ENCODE data around the gene OSBP2. TPM values are rescaled to one million over a fixed set of nuclear protein-coding genes. Genes with fewer than 3 reads are reported as not detected.
A peak's percentile ranks its signal among the peaks of the same experiment; 100 is the strongest.

The OSBP2 gene
- polyA plus RNA-seq, 2 of the 4 experiments (the other 2 are of a cell fraction) = 2.7 to 6.0 TPM

- WGBS (ENCODE audit: missing lambda C conversion rate) = 69% methylated on average over 7 of the region's 7 CpGs
- TF ChIP-seq HOXB13 (CRISPR knock-in tag; IDR thresholded peaks at IDR 0.05; ENCODE audit: low read depth) (no peak), MYC (IDR thresholded peaks at IDR 0.05; ENCODE audit: borderline replicate concordance, low read length) (no peak), EHMT2 (IDR thresholded peaks at IDR 0.05; ENCODE audit: low read depth) (no peak), KDM5A (IDR thresholded peaks at IDR 0.05) (no peak), SMC3 (IDR thresholded peaks at IDR 0.05) (no peak), HMGXB4 (CRISPR knock-in tag; IDR thresholded peaks at IDR 0.05; ENCODE audit: borderline replicate concordance) (no peak), POLR2A (IDR thresholded peaks at IDR 0.05; ENCODE audit: low read length) (no peak), FOXS1 (CRISPR knock-in tag; IDR thresholded peaks at IDR 0.05) (no peak), MAFK (IDR thresholded peaks at IDR 0.05; ENCODE audit: partially characterized antibody) (no peak), JUN (IDR thresholded peaks at IDR 0.05) (no peak), NR3C1 (IDR thresholded peaks at IDR 0.05) (no peak)
- TF ChIP-seq, protein P1, sequence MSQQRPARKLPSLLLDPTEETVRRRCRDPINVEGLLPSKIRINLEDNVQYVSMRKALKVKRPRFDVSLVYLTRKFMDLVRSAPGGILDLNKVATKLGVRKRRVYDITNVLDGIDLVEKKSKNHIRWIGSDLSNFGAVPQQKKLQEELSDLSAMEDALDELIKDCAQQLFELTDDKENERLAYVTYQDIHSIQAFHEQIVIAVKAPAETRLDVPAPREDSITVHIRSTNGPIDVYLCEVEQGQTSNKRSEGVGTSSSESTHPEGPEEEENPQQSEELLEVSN (IDR thresholded peaks at IDR 0.05; ENCODE audit: borderline replicate concordance, low read depth) = no peak
- ATAC-seq (peak; percentile 35 to 47; a peak in 3 of 6 replicates), FAIRE-seq (no peak), DNase-seq (ENCODE audit: low read depth in 1 of 2, low spot score in 1 of 2) (no peak)
- Histone ChIP-seq H3K27ac (no peak overlapping the region), H3K9me3 (no peaks in the 10 kb centered on the region), H3K4me1 (no peaks in the 10 kb centered on the region), H3K4me2 (no peak overlapping the region), H3K4me3 (no peak overlapping the region)
- CTCF ChIA-PET = interaction anchor here (0.7 to 7.5 kb wide), 34 partner anchors 8 to 366 kb away, joined by 3 to 129 read pairs (median 6); partner anchors contain the start of genes DUSP18, OSBP2, SLC35E4 and TCN2
- POLR2A ChIA-PET = interaction anchor here (2.2 kb wide), 1 partner anchor 121 kb away, joined by 10 read pairs; the partner anchor contains the start of gene SLC35E4
These were observed 61.1 kb downstream of the OSBP2 start for GRCh38 chr22:30755759-30756124.

DNA sequence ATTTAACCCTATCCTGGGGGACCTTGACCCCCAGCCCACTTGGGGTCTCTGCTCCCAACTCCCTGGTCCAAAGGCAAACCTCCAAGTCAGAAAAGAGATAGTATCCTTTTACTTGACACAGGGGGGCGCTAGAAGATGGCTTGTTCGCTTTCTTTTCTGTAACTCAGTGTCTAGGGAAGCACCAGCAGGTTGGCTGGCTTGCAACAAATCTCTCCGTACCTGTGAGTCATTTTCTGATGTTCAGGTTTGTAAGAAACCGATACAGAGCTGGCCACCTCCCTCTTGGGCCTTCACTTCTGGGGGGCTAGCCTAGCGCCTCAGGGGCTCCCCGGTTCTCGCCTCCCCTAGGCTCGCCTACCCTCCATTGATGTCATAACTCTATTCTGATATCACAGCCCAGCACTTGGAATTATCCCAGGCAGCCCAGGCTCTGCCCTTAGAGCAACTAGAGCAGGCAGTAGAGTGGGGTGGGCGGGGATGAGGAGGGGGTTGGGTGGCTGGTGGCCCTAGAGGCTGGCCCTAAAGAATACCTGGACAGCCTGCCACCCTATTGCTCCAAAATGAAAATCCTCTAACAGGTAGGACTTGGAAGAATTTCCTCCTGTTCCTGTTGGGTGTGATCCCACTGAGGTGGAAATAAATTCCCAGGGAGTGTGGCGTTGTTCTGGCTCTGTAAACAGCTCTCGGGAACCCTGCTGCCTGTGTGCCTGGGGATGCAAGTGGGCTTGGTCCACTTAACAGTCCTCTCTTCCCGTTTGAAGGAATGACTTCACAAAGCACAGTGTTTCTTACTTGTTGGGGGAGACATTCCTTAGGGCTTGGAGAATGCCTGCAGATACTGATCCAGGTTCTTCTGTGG lies 69.4 kb downstream of the OSBP2 start:
- Histone ChIP-seq H3K4me1 (peaks cover 11% of the 10 kb centered on the region), H3K4me2 (peak overlapping the region; percentile 51), H3K27ac (peak overlapping the region; percentile 46 to 84), H3K4me3 (no peak overlapping the region), H3K9me3 (no peaks in the 10 kb centered on the region)
- WGBS (ENCODE audit: missing lambda C conversion rate) = 16% methylated on average over 9 of the region's 12 CpGs
- DNase-seq (ENCODE audit: low read depth in 1 of 2, low spot score in 1 of 2) (peak; percentile 59 to 84), FAIRE-seq (no peak), ATAC-seq (peak; percentile 94)
- POLR2A ChIA-PET = interaction anchor here (1.0 kb wide), 1 partner anchor 66 kb away, joined by 3 read pairs; no protein-coding TSS in a partner anchor
- CTCF ChIA-PET = interaction anchor here (0.6 to 9.1 kb wide), 54 partner anchors 8 to 585 kb away, joined by 3 to 138 read pairs (median 4); partner anchors contain the start of gene SELENOM
- TF ChIP-seq REST (IDR thresholded peaks at IDR 0.05) (no peak), SMC3 (IDR thresholded peaks at IDR 0.05) (peak; percentile 88), FOSL2 (IDR thresholded peaks at IDR 0.05) (no peak), FOSL2 (CRISPR knock-in tag; IDR thresholded peaks at IDR 0.05) (0 out of 2 replicates have a peak, but pooled peaks have one; percentile 27), RAD21 (conservative IDR thresholded peaks at IDR 0.05 in 1 of 2, IDR thresholded peaks at IDR 0.05 in 1 of 2) (peak; percentile 90 to 93), CTCF (IDR thresholded peaks at IDR 0.05) (peak; percentile 81)

All from A549 (cell line).